HEK293T (cell line): ENCODE data around the gene NKAIN2.

Source experiments
- CTCF ChIA-PET: fragments of 350-600 bp; formaldehyde crosslinking; extraction: SDS; loops from one replicate; lab custom pipeline; 2021; ENCODE audit warnings: antibody characterized with exemption, inconsistent platforms; lab: Yijun Ruan, JAX
- POLR2A ChIA-PET: fragments of 350-600 bp; formaldehyde crosslinking; extraction: SDS; loops from one replicate; lab custom pipeline; 2020; ENCODE audit warnings: antibody characterized with exemption, inconsistent platforms; lab: Yijun Ruan, JAX
- DNase-seq: peaks from one replicate; pipeline ENCODE4 v3.0.0; 2012; ENCODE audit warnings: mixed read lengths; ENCODE audit errors: extremely low spot score
- ARNT ChIP-seq: fragments of 450-650 bp; IDR thresholded peaks from 2 replicates; pipeline ENCODE4 v1.6.1; 2017; ENCODE audit warnings: mild to moderate bottlenecking
- BHLHE40 ChIP-seq: fragments of 450-650 bp; IDR thresholded peaks from 2 replicates; pipeline ENCODE4 v1.6.1; 2016; ENCODE audit warnings: mild to moderate bottlenecking, moderate library complexity, borderline replicate concordance
- CTBP1 ChIP-seq: fragments of 450-650 bp; IDR thresholded peaks from 2 replicates; pipeline ENCODE4 v1.6.1; 2016; ENCODE audit warnings: borderline replicate concordance
- ELF4 ChIP-seq: fragments of 450-650 bp; IDR thresholded peaks from 2 replicates; pipeline ENCODE4 v1.6.1; 2017; ENCODE audit warnings: antibody characterized with exemption
- FOXA1 ChIP-seq: fragments of 450-650 bp; IDR thresholded peaks from 2 replicates; pipeline ENCODE4 v1.6.1; 2016; ENCODE audit warnings: mild to moderate bottlenecking
- FOXK2 ChIP-seq: fragments of 450-650 bp; IDR thresholded peaks from 2 replicates; pipeline ENCODE4 v1.6.1; 2016; ENCODE audit warnings: mild to moderate bottlenecking
- FOXM1 ChIP-seq: fragments of 450-650 bp; IDR thresholded peaks from 2 replicates; pipeline ENCODE4 v1.6.1; 2017; ENCODE audit warnings: mild to moderate bottlenecking, borderline replicate concordance
- HDGF ChIP-seq: fragments of 450-650 bp; IDR thresholded peaks from 2 replicates; pipeline ENCODE4 v1.6.1; 2017; ENCODE audit warnings: antibody characterized with exemption, borderline replicate concordance
- L3MBTL2 ChIP-seq: fragments of 450-650 bp; conservative IDR thresholded peaks from 2 replicates; pipeline ENCODE4 v1.6.1; 2016; ENCODE audit warnings: mild to moderate bottlenecking
- LEF1 ChIP-seq: fragments of 450-650 bp; IDR thresholded peaks from 2 replicates; pipeline ENCODE4 v1.6.1; 2017; ENCODE audit warnings: mild to moderate bottlenecking, borderline replicate concordance
- NFRKB ChIP-seq: fragments of 450-650 bp; IDR thresholded peaks from 2 replicates; pipeline ENCODE4 v1.6.1; 2016; ENCODE audit warnings: mild to moderate bottlenecking, moderate library complexity
- PKNOX1 ChIP-seq: fragments of 450-650 bp; IDR thresholded peaks from 2 replicates; pipeline ENCODE4 v1.6.1; 2016
- SP1 ChIP-seq: fragments of 450-650 bp; IDR thresholded peaks from 2 replicates; pipeline ENCODE4 v1.6.1; 2017
- SUZ12 ChIP-seq: fragments of 450-650 bp; IDR thresholded peaks from 2 replicates; pipeline ENCODE4 v1.6.1; 2016; ENCODE audit warnings: mild to moderate bottlenecking
- TARDBP ChIP-seq: fragments of 450-650 bp; IDR thresholded peaks from 2 replicates; pipeline ENCODE4 v1.6.1; 2016
- ZNF384 ChIP-seq: fragments of 450-650 bp; IDR thresholded peaks from 2 replicates; pipeline ENCODE4 v1.6.1; 2016

NKAIN2 gene

DNA sequence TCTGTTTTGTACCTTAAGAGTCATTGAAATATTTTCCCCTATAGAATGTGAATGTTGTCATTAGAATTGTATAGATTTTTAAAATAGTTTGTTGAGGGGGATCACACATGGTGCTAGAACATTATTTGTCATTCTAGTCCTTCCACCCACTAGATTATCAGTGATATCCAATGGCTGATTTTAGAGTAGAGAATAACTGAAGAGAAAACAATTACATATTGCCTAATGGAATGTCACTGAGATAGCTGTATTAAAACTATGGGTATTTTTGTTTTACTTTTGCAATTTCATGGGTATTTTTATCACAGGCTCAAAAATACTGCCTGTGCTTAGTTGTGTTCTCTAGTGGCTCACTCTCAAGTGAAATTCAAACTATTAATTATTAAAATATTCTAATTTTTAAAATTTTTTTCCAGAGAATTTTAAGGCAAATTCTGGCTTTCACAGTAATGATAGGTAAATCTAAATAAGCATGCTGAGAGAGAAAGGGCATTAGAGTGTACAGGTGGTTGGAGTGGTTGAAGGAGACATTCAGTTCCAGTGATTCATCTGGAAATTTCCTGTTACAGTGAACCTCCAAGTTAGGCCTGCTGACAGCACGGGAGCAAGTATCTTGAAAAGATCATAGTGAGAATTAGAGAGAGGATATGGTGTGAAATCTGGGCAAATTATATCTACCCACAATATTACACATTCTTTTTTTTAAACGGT, 399.6 kb downstream of the NKAIN2 start:
- no peak for DNase-seq
- TF ChIP-seq FOXM1 = no peak
- TF ChIP-seq CTBP1 = no peak
- no peak for TF ChIP-seq ELF4
- no peak for TF ChIP-seq HDGF
- no peak for TF ChIP-seq LEF1
- no peak for TF ChIP-seq BHLHE40
- no peak for TF ChIP-seq FOXK2
- TF ChIP-seq ZNF384 = no peak
- no peak for TF ChIP-seq ARNT
- TF ChIP-seq SUZ12 = no peak
- TF ChIP-seq NFRKB = no peak
- TF ChIP-seq TARDBP = no peak
- no peak for TF ChIP-seq FOXA1
- TF ChIP-seq L3MBTL2 = no peak
- TF ChIP-seq SP1 = no peak
- POLR2A ChIA-PET = no interaction called here
- CTCF ChIA-PET = no interaction called here

DNA sequence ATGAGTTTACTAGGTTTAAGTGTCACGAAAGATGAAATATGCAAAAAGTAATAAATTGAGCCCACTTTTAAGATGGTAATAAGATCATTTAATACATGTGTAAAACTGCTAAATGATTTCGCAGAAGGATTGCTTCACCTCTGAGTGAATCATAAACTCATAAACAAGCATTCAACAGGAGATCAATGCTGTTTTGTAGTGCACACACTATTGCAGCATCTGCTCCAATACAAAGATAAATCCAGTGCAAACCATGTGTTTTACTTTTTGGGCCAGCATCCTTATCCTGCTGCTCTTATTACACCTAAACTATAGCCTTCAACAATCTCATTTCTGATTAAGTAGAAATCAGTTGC, 400.1 kb downstream of the NKAIN2 start:
- POLR2A ChIA-PET = no interaction called here
- CTCF ChIA-PET = no interaction called here
- DNase-seq = no peak
- no peak for TF ChIP-seq TARDBP
- TF ChIP-seq SP1 = no peak
- no peak for TF ChIP-seq FOXK2
- no peak for TF ChIP-seq FOXM1
- TF ChIP-seq CTBP1 = no peak
- TF ChIP-seq ARNT = no peak
- TF ChIP-seq NFRKB = no peak
- TF ChIP-seq ELF4 = no peak
- TF ChIP-seq HDGF = no peak
- no peak for TF ChIP-seq L3MBTL2
- TF ChIP-seq ZNF384 = no peak
- no peak for TF ChIP-seq PKNOX1
- TF ChIP-seq LEF1 = no peak
- TF ChIP-seq FOXA1 = no peak
- TF ChIP-seq BHLHE40 = no peak
- no peak for TF ChIP-seq SUZ12

DNA sequence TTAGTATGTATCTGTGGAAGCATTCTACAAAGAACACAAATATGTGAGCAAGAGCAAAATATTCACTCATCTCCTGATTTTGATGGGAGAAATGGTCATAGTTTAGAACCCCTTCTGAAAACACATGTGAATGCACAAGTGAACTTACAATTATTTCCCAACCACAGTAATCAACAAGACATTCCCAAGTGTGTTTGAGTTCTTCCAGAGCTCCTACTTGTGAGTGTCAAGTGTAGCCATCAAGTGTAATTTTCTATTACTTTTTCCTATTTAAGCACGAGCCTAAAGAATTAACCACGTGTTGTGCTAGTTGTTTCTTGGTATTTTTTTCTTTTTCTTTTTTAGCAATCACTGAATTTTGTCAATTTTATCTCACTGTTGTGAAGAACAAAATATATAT, 402.3 kb downstream of the NKAIN2 start:
- DNase-seq = no peak
- TF ChIP-seq FOXK2 (no peak), L3MBTL2 (no peak), FOXA1 (no peak), FOXM1 (no peak), ARNT (no peak), ELF4 (no peak), NFRKB (no peak)
- ChIA-PET POLR2A (no interaction called here), CTCF (no interaction called here)

DNA sequence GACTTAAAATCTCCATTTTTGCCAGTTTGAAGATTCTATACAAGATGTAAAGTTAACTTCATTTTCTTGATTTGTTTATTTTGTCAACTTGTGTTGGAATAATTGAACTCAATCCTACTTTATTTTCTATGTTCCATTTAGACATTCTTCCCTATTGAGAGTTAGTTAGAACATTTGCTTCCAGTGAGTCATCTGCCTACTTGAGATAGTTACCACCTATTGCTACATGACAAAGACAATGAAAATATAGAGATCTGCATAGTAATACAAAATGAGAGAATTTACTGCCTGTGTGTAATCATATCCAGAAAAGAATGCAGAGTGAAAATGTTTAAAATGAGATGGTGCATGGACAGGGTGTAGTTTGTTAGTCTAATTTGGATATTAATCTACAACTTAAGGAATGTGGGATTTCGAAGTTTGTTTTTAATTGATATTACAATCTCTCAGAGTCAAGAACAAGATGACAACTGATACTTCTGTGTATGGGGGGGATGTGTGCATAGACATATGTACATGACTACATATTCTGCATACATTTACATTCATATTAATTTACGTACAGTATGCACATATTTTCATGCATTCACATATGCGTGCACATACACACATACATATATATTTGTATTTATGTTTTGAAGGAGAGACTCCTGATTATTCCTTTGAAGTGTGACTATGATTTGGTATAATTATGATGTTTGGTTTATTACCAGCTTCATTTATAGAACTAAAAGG, 420.1 kb downstream of the NKAIN2 start:
- TF ChIP-seq SUZ12 = no peak
- TF ChIP-seq PKNOX1 = no peak
- no peak for TF ChIP-seq SP1
- TF ChIP-seq ARNT = no peak
- no peak for TF ChIP-seq FOXM1
- no peak for TF ChIP-seq HDGF
- no peak for DNase-seq
- ChIA-PET POLR2A (no interaction called here), CTCF (no interaction called here)

DNA sequence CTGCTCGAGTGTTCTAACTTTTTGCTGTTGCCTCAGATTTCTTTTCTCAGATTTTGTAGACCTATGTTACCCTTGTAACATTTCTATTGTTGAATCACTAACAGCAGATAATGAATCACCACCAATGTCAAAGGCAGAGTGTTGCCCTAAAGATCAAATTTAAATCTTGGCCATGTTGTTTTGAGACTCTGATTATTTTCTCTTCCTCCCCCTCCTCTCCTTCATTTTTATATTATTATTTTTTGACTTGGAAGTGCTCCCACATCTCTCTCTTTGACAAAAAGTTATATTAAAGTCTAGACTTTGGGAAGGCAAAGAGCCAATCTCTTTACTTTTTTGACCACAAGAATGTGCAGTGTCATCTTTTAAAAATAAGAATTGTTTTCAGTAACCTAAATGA, 422.7 kb downstream of the NKAIN2 start:
- CTCF ChIA-PET = interaction anchor here (0.6 kb wide), 1 partner anchor 1526 kb away, joined by 3 read pairs; no protein-coding TSS in a partner anchor
- TF ChIP-seq L3MBTL2 (no peak), SP1 (no peak), LEF1 (no peak), HDGF (no peak), ARNT (no peak), PKNOX1 (no peak), ELF4 (no peak), SUZ12 (no peak), TARDBP (no peak), CTBP1 (no peak), FOXK2 (no peak), BHLHE40 (no peak), NFRKB (no peak), FOXM1 (no peak), FOXA1 (no peak), ZNF384 (no peak)
- DNase-seq = no peak
- POLR2A ChIA-PET = no interaction called here

GRCh38 chr6:124233221-124233620, 429.6 kb downstream of the NKAIN2 start:
- DNase-seq = no peak
- ChIA-PET CTCF (no interaction called here), POLR2A (no interaction called here)
- TF ChIP-seq FOXK2 (no peak), SUZ12 (no peak), ELF4 (no peak)
